ENCODE data around the gene TRIM73.
"Not testable (repeated sequence)": the region's sequence is repeated elsewhere in the genome, so short reads cannot be mapped to it uniquely, and the experiment has no call there.

GRCh38 chr7:75366643-75367042 is 28.8 kb upstream of the TRIM73 start:
- TF ChIP-seq CTCF (conservative IDR thresholded peaks at IDR 0.05); EZH2 (IDR thresholded peaks at IDR 0.05; ENCODE audit: low read depth): not testable (repeated sequence)

Data from PC-9 (cell line).